GM18868 (cell line): ENCODE results near the gene EML6.
"Not testable (repeated sequence)": the region's sequence is repeated elsewhere in the genome, so short reads cannot be mapped to it uniquely, and the experiment has no call there.

Experiments used
- ATAC-seq: cut with Tn5 transposase; IDR thresholded peaks from one replicate; pipeline ENCODE4 v1.9.1; 2021; ENCODE audit warnings: mild to moderate bottlenecking, moderate library complexity; ENCODE audit not compliant: unreplicated experiment

The EML6 gene

GRCh38 chr2:54723131-54723995 is at the start of gene EML6:
Gene EML6 (plus strand): TSS chr2:54723662. CDS start chr2:54725062, 1,400 bp downstream.
- peak; percentile 99 for ATAC-seq

GRCh38 chr2:54675281-54675680 is 48.2 kb upstream of the EML6 start:
- ATAC-seq = no peak

- no peak for ATAC-seq
Measured at GRCh38 chr2:54675738-54676137, 47.7 kb upstream of the EML6 start.

DNA sequence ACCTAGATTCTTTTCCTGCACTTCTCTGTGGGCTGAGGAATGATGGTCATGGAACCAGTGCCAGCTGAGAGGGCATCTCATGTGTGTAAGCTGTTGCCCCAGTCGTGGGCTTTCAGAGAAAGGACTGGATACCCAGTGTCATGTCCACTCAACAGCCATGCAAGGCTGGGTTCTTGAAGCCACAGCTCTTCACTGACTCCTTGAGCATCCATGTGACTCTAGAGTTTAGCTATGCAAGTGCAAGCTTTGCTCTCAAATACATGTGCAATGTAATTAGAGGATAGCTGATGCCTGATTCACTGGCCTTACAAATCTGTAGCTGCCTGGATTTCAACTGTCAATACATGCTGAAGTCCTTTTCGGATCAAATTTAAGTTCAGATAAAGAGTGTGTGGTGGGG is 46.8 kb upstream of the EML6 start:
- ATAC-seq = no peak

GRCh38 chr2:54677476-54678265 is 45.8 kb upstream of the EML6 start:
- ATAC-seq = peak; percentile 29

- no peak for ATAC-seq
Measured at GRCh38 chr2:54678719-54679118, 44.7 kb upstream of the EML6 start.

DNA sequence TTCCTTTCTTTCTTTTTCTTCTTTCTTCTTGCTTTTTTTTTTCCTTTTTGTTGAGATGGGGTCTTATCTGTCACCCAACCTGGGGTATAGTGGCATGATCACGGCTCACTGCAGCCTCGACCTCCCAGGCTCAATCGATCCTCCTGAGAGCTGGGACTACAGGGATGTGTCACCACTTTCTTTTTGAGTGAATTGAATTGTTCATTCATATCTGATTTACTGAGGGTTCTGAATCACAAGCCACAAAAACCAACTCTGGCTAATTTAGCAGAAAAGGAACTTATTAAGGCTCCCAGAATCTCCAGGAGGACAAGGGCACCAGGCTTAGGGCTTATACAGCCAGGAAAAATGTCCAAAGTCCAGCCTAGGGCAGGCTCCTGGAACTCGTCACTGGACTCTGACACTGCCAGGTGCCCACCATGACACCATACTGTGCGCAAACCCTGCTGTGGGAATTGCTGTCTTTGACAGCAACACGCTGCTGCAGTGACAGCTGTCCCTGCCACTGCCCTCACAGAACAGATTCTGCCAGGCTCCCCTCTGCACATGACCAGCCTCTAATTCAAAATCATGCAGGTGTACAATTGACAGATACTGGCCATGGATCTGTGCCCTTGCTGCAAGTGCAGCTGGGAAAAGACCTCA is 42.9 kb upstream of the EML6 start:
- ATAC-seq = peak; percentile 81

- ATAC-seq = no peak
Measured at GRCh38 chr2:54681416-54681815, 42.0 kb upstream of the EML6 start.

DNA sequence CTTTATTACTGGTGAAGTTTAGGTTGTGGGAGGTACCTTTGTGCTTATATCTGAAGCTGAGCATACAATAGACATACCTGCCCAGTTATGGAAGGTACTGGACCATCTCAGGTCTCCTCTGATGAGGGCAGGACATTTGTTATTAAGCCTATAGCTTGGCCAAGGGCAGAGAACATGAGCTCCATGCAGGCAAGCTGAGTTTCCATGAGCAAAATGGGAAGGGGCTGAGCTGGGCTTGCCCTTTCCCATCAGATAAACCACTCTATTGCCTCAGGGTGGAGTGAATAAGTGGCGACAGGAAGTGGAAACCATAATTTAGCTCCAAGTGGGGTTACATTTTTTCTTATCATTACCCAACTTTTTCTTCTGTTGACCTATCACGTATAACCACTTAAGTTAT is 39.9 kb upstream of the EML6 start:
- no peak for ATAC-seq

DNA sequence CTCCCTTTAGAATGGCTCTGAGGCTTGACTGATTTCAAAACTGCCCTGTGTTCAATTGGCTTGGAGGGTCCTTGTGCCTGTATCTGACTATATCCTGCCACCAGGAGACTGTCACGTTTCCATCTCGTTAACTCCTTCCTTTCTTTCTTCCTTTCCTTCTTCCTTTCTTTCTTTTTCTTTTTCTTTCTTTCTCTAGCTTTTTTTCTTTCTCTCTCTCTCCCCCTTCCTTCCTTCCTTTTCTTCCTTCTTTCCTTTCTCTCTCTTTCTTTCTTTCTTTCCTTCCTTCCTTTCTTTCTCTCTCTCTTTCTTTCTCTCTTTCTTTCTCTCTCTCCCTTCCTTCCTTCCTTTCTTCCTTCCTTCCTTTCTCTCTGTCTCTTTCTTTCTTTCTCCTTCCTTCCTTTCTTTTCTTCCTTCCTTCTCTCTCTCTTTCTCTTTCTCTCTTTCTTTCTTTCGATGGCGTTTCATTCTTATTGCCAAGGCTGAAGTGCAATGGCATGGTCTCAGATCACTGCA is 38.1 kb upstream of the EML6 start:
- no peak for ATAC-seq

- no peak for ATAC-seq
Measured at GRCh38 chr2:54687595-54688152, 35.8 kb upstream of the EML6 start.

DNA sequence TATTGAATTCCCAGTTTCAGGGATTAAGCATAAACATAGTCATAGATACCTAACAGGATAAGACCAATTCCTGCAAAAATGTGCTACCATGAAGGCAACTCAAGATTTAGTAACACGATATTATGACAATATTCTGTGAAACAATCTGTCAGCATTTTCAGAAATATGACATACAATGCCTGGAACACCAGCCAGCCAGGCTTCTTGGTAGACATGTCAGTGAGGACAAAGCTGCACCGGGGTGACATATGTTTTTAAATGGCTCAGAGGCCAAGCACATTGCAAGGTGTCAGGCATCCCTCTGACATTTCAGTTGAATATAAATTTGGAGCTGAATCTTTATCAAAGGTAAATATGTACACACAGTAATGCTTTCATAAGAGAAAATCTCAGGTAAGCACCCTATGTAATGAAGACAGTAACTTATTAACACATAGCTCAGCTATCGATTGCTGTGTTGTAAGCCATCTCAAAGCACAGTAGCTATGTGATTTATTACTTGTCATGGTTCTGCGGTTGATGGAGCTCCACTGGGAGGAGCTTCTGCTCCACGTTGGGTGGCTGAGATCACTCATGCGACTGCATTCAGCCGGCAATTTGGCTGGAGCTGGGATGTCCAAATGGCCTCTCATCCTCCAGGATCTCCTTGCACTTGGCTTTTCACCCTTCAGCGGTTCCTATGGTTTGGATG is 31.9 kb upstream of the EML6 start:
- ATAC-seq = no peak

- ATAC-seq = no peak
Measured at GRCh38 chr2:54692556-54692955, 30.9 kb upstream of the EML6 start.

DNA sequence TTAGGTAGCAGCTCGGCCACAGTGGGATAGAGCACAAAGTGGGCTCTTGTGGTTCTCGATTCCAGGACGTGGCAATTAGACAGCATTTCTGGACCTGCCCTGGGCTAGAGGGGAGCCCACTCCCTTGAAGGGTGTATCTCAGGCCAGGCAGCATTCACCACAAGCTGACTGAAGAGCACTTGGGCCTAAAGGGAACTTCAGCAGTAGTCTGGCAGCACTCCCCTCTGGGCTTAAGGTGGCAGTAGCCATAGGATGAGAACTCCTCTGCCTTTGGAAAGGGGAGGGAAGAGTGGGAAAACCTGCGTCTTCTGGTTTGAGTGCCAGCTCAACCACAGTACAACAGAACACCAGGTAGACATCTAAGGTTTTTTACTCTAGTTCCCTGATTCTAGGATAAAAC is 28.1 kb upstream of the EML6 start:
- ATAC-seq = no peak

- ATAC-seq = no peak
Measured at GRCh38 chr2:54697934-54698333, 25.5 kb upstream of the EML6 start.

DNA sequence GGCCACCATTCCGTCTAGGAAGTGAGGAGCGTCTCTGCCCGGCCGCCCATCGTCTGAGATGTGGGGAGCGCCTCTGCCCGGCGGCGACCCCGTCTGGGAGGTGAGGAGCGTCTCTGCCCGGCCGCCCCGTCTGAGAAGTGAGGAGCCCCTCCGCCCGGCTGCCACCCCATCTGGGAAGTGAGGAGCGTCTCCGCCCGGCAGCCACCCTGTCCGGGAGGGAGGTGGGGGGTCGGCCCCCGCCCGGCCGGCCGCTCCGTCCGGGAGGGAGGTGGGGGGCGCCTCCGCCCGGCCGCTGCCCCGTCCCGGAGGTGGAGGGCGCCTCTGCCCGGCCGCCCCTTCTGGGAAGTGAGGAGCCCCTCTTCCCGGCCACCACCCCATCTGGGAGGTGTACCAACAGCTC is 24.5 kb upstream of the EML6 start:
- ATAC-seq = not testable (repeated sequence)

DNA sequence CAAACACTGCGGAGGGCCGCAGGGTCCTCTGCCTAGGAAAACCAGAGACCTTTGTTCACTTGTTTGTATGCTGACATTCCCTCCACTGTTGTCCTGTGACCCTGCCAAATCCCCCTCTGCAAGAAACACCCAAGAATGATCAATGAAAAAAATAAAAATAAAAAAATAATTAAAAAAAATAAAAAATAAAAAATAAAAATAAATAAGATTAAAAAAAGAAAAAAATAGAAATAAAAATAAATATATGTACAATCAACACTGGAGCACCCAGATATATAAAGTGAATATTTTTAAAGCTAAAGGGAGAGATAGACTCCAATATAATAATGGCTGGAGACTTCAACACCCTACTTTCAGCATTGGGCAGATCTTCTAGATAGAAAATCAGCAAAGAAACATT is 23.8 kb upstream of the EML6 start:
- no peak for ATAC-seq

DNA sequence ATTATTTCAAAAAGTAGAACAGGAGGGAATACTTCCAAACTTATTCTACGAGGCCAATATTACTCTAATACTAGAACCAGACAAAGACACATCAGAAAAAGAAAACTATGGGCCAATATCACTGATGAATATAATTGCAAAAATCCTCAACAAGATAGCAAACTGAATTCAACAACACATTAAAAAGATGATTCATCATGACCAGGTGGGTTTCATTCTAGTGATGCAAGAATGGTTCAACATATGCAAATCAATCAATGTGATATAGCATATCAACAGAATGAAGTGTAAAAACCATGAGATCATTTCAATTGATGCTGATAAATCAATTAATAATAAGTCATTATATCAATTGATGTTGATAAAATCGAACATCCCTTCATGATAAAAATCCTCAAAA is 22.4 kb upstream of the EML6 start:
- ATAC-seq = no peak

GRCh38 chr2:54704238-54704637 is 19.2 kb upstream of the EML6 start:
- no peak for ATAC-seq
